ENCODE results near the gene COL4A2.

The COL4A2 gene

GRCh38 chr13:110521946-110522345, 214.9 kb downstream of the COL4A2 start:
- Histone ChIP-seq H3K4me1 (peaks cover 100% of the 10 kb centered on the region in 10 experiments), H3K27me3 (no peaks in the 10 kb centered on the region), H4K20me1 (peaks cover 0 to 30% (median 0%) of the 10 kb centered on the region in 11 experiments; a peak in 5 of 22 replicates), H3K4me3 (peak overlapping the region; percentile 13 to 67 (median 56); a peak in 15 of 20 replicates), H3K36me3 (peaks cover 0 to 69% (median 34%) of the 10 kb centered on the region in 11 experiments; a peak in 20 of 22 replicates), H3K27ac (peak overlapping the region; percentile 86 to 96 (median 93)), H3K4me2 (peak overlapping the region; percentile 90 to 100 (median 97)), H3K9me3 (replicated peaks in 1 of 11) (no peaks in the 10 kb centered on the region), H3K9ac (peak overlapping the region; percentile 76 to 90 (median 81))
- TF ChIP-seq Cebpa-rat (IDR thresholded peaks at IDR 0.05), result peak; percentile 75 to 99 (median 96); a peak in 21 of 22 replicates

- H3K4me1 ChIP-seq, result peaks cover 100% of the 10 kb centered on the region in 10 experiments
- TF ChIP-seq Cebpa-rat (IDR thresholded peaks at IDR 0.05), result no peak
Measured at GRCh38 chr13:110522721-110523120, 215.6 kb downstream of the COL4A2 start.

GRCh38 chr13:110523180-110523579, 216.1 kb downstream of the COL4A2 start:
- Histone ChIP-seq H4K20me1 (peaks cover 0 to 35% (median 0%) of the 10 kb centered on the region in 11 experiments; a peak in 5 of 22 replicates), H3K4me1 (peaks cover 100% of the 10 kb centered on the region in 10 experiments), H3K4me2 (peak overlapping the region; percentile 90 to 100 (median 97)), H3K27me3 (no peaks in the 10 kb centered on the region), H3K4me3 (peak overlapping the region; percentile 43 to 67 (median 56)), H3K27ac (peak overlapping the region; percentile 86 to 96 (median 93); a peak in 21 of 22 replicates), H3K36me3 (peaks cover 0 to 64% (median 34%) of the 10 kb centered on the region in 11 experiments; a peak in 20 of 22 replicates), H3K9me3 (replicated peaks in 1 of 11) (no peaks in the 10 kb centered on the region), H3K9ac (peak overlapping the region; percentile 76 to 90 (median 81); a peak in 21 of 22 replicates)
- TF ChIP-seq Cebpa-rat (IDR thresholded peaks at IDR 0.05), result no peak

More at GRCh38 chr13:110522721-110523120, 215.6 kb downstream of the COL4A2 start:
- H3K27ac ChIP-seq, result peak overlapping the region; percentile 86 to 96 (median 93)
- peaks cover 0 to 67% (median 34%) of the 10 kb centered on the region in 11 experiments; a peak in 20 of 22 replicates for H3K36me3 ChIP-seq
- H3K9me3 ChIP-seq (replicated peaks in 1 of 11), result no peaks in the 10 kb centered on the region
- peak overlapping the region; percentile 76 to 90 (median 81) for H3K9ac ChIP-seq
- H3K4me2 ChIP-seq, result peak overlapping the region; percentile 90 to 100 (median 97)
- no peaks in the 10 kb centered on the region for H3K27me3 ChIP-seq
- H3K4me3 ChIP-seq, result peak overlapping the region; percentile 43 to 67 (median 56); a peak in 18 of 20 replicates
- H4K20me1 ChIP-seq, result peaks cover 0 to 34% (median 0%) of the 10 kb centered on the region in 11 experiments; a peak in 5 of 22 replicates

GRCh38 chr13:110523838-110524540, 216.9 kb downstream of the COL4A2 start:
- no peak for TF ChIP-seq Cebpa-rat (IDR thresholded peaks at IDR 0.05)
- peak overlapping the region; percentile 86 to 96 (median 93) for H3K27ac ChIP-seq
- peak overlapping the region; percentile 90 to 100 (median 97) for H3K4me2 ChIP-seq

GRCh38 chr13:110524541-110525257, 217.6 kb downstream of the COL4A2 start:
- H3K9me3 ChIP-seq (replicated peaks in 1 of 11), result no peaks in the 10 kb centered on the region
- H3K9ac ChIP-seq, result peak overlapping the region; percentile 76 to 90 (median 81)
- no peaks in the 10 kb centered on the region for H3K27me3 ChIP-seq
- peak overlapping the region; percentile 86 to 96 (median 93) for H3K27ac ChIP-seq
- H3K36me3 ChIP-seq, result peaks cover 0 to 53% (median 19%) of the 10 kb centered on the region in 11 experiments; a peak in 15 of 22 replicates
- H3K4me2 ChIP-seq, result peak overlapping the region; percentile 90 to 100 (median 97)
- H3K4me3 ChIP-seq, result peak overlapping the region; percentile 43 to 67 (median 56)
- TF ChIP-seq Cebpa-rat (IDR thresholded peaks at IDR 0.05), result no peak
- peaks cover 0 to 43% (median 0%) of the 10 kb centered on the region in 11 experiments; a peak in 6 of 22 replicates for H4K20me1 ChIP-seq
- peaks cover 100% of the 10 kb centered on the region in 10 experiments for H3K4me1 ChIP-seq

More at GRCh38 chr13:110523838-110524540, 216.9 kb downstream of the COL4A2 start:
- Histone ChIP-seq H3K4me3 (peak overlapping the region; percentile 43 to 67 (median 56)), H3K9me3 (replicated peaks in 1 of 11) (no peaks in the 10 kb centered on the region), H4K20me1 (peaks cover 0 to 36% (median 0%) of the 10 kb centered on the region in 11 experiments; a peak in 6 of 22 replicates), H3K9ac (peak overlapping the region; percentile 76 to 90 (median 81)), H3K27me3 (no peaks in the 10 kb centered on the region), H3K4me1 (peaks cover 100% of the 10 kb centered on the region in 10 experiments), H3K36me3 (peaks cover 0 to 56% (median 26%) of the 10 kb centered on the region in 11 experiments; a peak in 20 of 22 replicates)

GRCh38 chr13:110525328-110526319, 218.5 kb downstream of the COL4A2 start:
- H3K27ac ChIP-seq, result peak overlapping the region; percentile 86 to 96 (median 93)
- peaks cover 0 to under 1% (median 0%) of the 10 kb centered on the region in 11 experiments; a peak in 1 of 22 replicates for H3K9me3 ChIP-seq (replicated peaks in 1 of 11)
- H3K36me3 ChIP-seq, result peaks cover 0 to 45% (median 14%) of the 10 kb centered on the region in 11 experiments; a peak in 13 of 22 replicates
- no peaks in the 10 kb centered on the region for H3K27me3 ChIP-seq
- H3K4me3 ChIP-seq, result peak overlapping the region in 9 of 10 experiments; percentile 43 to 67 (median 57); a peak in 15 of 20 replicates
- peak overlapping the region; percentile 90 to 100 (median 97) for H3K4me2 ChIP-seq
- H3K9ac ChIP-seq, result peak overlapping the region; percentile 76 to 90 (median 81)
- TF ChIP-seq Cebpa-rat (IDR thresholded peaks at IDR 0.05), result no peak
- H3K4me1 ChIP-seq, result peaks cover 94 to 96% (median 95%) of the 10 kb centered on the region in 10 experiments
- peaks cover 0 to 43% (median 0%) of the 10 kb centered on the region in 11 experiments; a peak in 6 of 22 replicates for H4K20me1 ChIP-seq

GRCh38 chr13:110528371-110528770, 221.3 kb downstream of the COL4A2 start:
- peaks cover 0 to 52% (median 0%) of the 10 kb centered on the region in 11 experiments; a peak in 6 of 22 replicates for H4K20me1 ChIP-seq
- peak overlapping the region; percentile 90 to 100 (median 97) for H3K4me2 ChIP-seq
- no peak overlapping the region; a peak in 1 of 20 replicates for H3K4me3 ChIP-seq
- peak overlapping the region in 9 of 11 experiments; percentile 29 to 74 (median 42); a peak in 12 of 22 replicates for H3K9ac ChIP-seq
- no peaks in the 10 kb centered on the region for H3K27me3 ChIP-seq
- H3K9me3 ChIP-seq (replicated peaks in 1 of 11), result peaks cover 0 to 9% (median 0%) of the 10 kb centered on the region in 11 experiments; a peak in 2 of 22 replicates
- peaks cover 94 to 96% (median 95%) of the 10 kb centered on the region in 10 experiments for H3K4me1 ChIP-seq
- 0 out of 22 replicates have a peak, but pooled peaks of 2 of the 11 experiments have one; percentile 14 to 18 for TF ChIP-seq Cebpa-rat (IDR thresholded peaks at IDR 0.05)
- peaks cover 0 to 50% (median 7%) of the 10 kb centered on the region in 11 experiments; a peak in 14 of 22 replicates for H3K36me3 ChIP-seq
- peak overlapping the region; percentile 41 to 96 (median 93); a peak in 21 of 22 replicates for H3K27ac ChIP-seq
